ENCODE data around the gene GIPR. TPM values are rescaled to one million over a fixed set of nuclear protein-coding genes. Genes with fewer than 3 reads are reported as not detected.

GIPR gene
- total RNA-seq, 1 experiment from 2014 or later, result 0.61 TPM

GRCh38 chr19:45646345-45646698 is 21.7 kb upstream of the GIPR start:
- no peak for TF ChIP-seq CTCF (conservative IDR thresholded peaks at IDR 0.05)
- Histone ChIP-seq H2BK12ac (ENCODE audit: insufficient read length, low read depth, low read length) (no peak overlapping the region), H3K9ac (ENCODE audit: extremely low read depth, insufficient read length, low read length) (no peak overlapping the region), H4K91ac (ENCODE audit: insufficient read length, low read depth, low read length) (no peak overlapping the region), H2AFZ (ENCODE audit: low read length) (peak overlapping the region; percentile 43), H3K56ac (ENCODE audit: insufficient read length, low read depth, low read length) (no peak overlapping the region), H3K14ac (ENCODE audit: insufficient read depth, low read length) (no peak overlapping the region), H2BK20ac (ENCODE audit: low read depth, low read length, poor library complexity, severe bottlenecking) (no peak overlapping the region), H2BK15ac (ENCODE audit: low read depth, low read length) (no peak overlapping the region), H4K5ac (ENCODE audit: insufficient read length, low read depth, low read length) (no peak overlapping the region), H3T11ph (ENCODE audit: low read length) (no peak overlapping the region), H3K27ac (ENCODE audit: insufficient read length, low read depth, low read length) (no peak overlapping the region), H3K79me2 (ENCODE audit: insufficient read depth, low read length) (no peaks in the 10 kb centered on the region), H3K23ac (ENCODE audit: insufficient read length, low read depth, low read length) (no peak overlapping the region), H3K9me3 (ENCODE audit: control insufficient read depth, low read depth, low read length) (no peaks in the 10 kb centered on the region), H4K8ac (replicated peaks; ENCODE audit: insufficient read length, low read depth, low read length) (no peak overlapping the region), H3K27me3 (ENCODE audit: insufficient read depth, low read length) (no peaks in the 10 kb centered on the region), H2BK120ac (ENCODE audit: low read depth, low read length, poor library complexity, severe bottlenecking) (no peak overlapping the region), H3K4me2 (ENCODE audit: insufficient read depth, insufficient read length, low read length) (peak overlapping the region; percentile 29), H3K18ac (ENCODE audit: insufficient read length, low read depth, low read length) (no peak overlapping the region), H2BK5ac (ENCODE audit: insufficient read length, low read length) (no peak overlapping the region), H3K79me1 (ENCODE audit: insufficient read depth, low read depth, low read length, poor library complexity, severe bottlenecking) (no peaks in the 10 kb centered on the region), H3K23me2 (ENCODE audit: insufficient read length, low read depth, low read length, poor library complexity, severe bottlenecking) (peaks cover 12% of the 10 kb centered on the region), H2AK5ac (ENCODE audit: insufficient read length, low read length) (no peak overlapping the region), H3K4me1 (ENCODE audit: insufficient read depth, low read length) (peaks cover 3% of the 10 kb centered on the region; the same call in 1 of the 2 replicates), H4K20me1 (ENCODE audit: control insufficient read depth, insufficient read depth, insufficient read length) (no peaks in the 10 kb centered on the region), H3K4ac (ENCODE audit: low read depth, low read length) (no peak overlapping the region)
- Mint-ChIP-seq H3K4me1 (peaks cover 22 to 30% of the 10 kb centered on the region in 2 experiments), H3K36me3 (ENCODE audit: insufficient read depth in 1 of 3, low read depth in 3 of 3) (no peaks in the 10 kb centered on the region), H3K4me3 (peak overlapping the region; percentile 63 to 87), H3K9me3 (peaks cover 3 to 6% of the 10 kb centered on the region in 2 experiments; a peak in 3 of 5 replicates), H3K27ac (no peak overlapping the region; a peak in 1 of 7 replicates), H3K27me3 (ENCODE audit: low read depth) (peaks cover 15% of the 10 kb centered on the region)
- WGBS (ENCODE audit: extremely low coverage, insufficient read length, low lambda C conversion rate), result no CpG with 5 or more reads among the region's 9 CpGs
- no peak for DNase-seq

Measured in H9 (cell line).